ENCODE data around the gene LHX2.

LHX2 gene

DNA sequence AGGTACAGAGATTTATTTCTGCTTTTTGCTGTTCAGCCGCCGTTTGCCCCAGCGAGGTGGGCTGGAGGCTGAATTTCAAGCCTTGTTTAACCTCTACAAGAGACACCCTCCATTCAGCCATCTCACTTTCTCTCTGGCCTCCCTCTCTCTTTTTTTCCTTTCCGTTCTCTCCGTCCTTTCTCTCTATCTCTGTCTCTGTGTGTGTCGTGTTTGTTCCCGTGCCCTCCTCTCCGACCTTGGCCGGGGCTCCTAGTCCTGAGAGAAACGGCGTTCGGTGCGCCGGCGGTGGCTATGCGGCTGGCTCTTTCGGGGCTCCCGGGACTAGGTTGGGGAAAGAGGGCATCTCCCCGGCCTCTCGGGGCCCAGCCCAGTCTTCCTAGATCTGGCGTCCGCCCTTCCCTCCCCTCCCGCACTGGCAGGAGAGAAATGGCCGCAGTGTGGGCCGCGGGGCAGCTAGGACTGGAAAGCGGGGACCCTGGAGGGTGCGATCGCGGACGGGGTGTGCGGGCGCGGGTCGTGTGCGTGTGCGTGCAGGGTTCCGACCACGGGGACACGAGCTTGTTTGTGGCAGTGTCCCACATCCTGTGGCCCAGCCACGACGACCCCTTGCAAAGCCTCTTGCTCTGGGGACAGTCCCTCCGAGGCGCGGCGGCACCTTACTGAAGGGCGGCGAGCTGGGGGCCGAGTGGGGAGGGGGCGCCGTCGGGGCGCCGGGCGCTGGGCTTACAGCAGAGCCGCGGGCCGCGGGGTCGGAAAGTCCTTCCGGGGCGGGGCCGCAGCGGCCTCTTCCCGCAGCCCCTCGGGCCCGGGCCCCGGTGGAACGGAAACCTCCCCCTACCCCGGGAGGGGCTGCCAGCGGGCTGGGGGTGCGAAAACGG, 5.7 kb downstream of the LHX2 start:
- no peak for TF ChIP-seq CTCF (IDR thresholded peaks at IDR 0.05; ENCODE audit: low read depth, low read length)
- no peak for TF ChIP-seq EZH2phosphoT487 (IDR thresholded peaks at IDR 0.05; ENCODE audit: low read depth)
- H3K36me3 ChIP-seq (replicated peaks; ENCODE audit: low read depth, low read length) = no peaks in the 10 kb centered on the region
- H3K27ac ChIP-seq (ENCODE audit: low read length) = no peak overlapping the region
- no peaks in the 10 kb centered on the region for H3K79me2 ChIP-seq (ENCODE audit: low read length)
- H4K20me1 ChIP-seq (ENCODE audit: insufficient read depth, low read length) = peaks cover 6% of the 10 kb centered on the region; the same call in 1 of the 2 replicates
- no peaks in the 10 kb centered on the region for H3K9me3 ChIP-seq (ENCODE audit: insufficient read depth, low read length)
- peaks cover 32% of the 10 kb centered on the region for H3K27me3 ChIP-seq (ENCODE audit: low read depth, low read length)
- H2AFZ ChIP-seq (ENCODE audit: low read depth, low read length) = no peak overlapping the region
- no peak overlapping the region for H3K9ac ChIP-seq (ENCODE audit: low read length)
- H3K4me3 ChIP-seq (ENCODE audit: low read length) = no peak overlapping the region
- H3K4me1 ChIP-seq (ENCODE audit: low read length) = peaks cover 8% of the 10 kb centered on the region
- H3K4me2 ChIP-seq (ENCODE audit: low read length) = no peak overlapping the region

- Histone ChIP-seq H3K9ac (ENCODE audit: low read length) (no peak overlapping the region), H3K27me3 (ENCODE audit: low read depth, low read length) (peaks cover 32% of the 10 kb centered on the region), H3K4me3 (ENCODE audit: low read length) (no peak overlapping the region), H4K20me1 (ENCODE audit: insufficient read depth, low read length) (peaks cover 6% of the 10 kb centered on the region; the same call in 1 of the 2 replicates), H2AFZ (ENCODE audit: low read depth, low read length) (no peak overlapping the region), H3K9me3 (ENCODE audit: insufficient read depth, low read length) (no peaks in the 10 kb centered on the region), H3K4me1 (ENCODE audit: low read length) (peaks cover 8% of the 10 kb centered on the region), H3K4me2 (ENCODE audit: low read length) (no peak overlapping the region), H3K79me2 (ENCODE audit: low read length) (no peaks in the 10 kb centered on the region), H3K27ac (ENCODE audit: low read length) (no peak overlapping the region), H3K36me3 (replicated peaks; ENCODE audit: low read depth, low read length) (no peaks in the 10 kb centered on the region)
- TF ChIP-seq EZH2phosphoT487 (IDR thresholded peaks at IDR 0.05; ENCODE audit: low read depth) = no peak
- TF ChIP-seq CTCF (IDR thresholded peaks at IDR 0.05; ENCODE audit: low read depth, low read length) = no peak
Observed at GRCh38 chr9:124017929-124018729, 6.6 kb downstream of the LHX2 start.

DNA sequence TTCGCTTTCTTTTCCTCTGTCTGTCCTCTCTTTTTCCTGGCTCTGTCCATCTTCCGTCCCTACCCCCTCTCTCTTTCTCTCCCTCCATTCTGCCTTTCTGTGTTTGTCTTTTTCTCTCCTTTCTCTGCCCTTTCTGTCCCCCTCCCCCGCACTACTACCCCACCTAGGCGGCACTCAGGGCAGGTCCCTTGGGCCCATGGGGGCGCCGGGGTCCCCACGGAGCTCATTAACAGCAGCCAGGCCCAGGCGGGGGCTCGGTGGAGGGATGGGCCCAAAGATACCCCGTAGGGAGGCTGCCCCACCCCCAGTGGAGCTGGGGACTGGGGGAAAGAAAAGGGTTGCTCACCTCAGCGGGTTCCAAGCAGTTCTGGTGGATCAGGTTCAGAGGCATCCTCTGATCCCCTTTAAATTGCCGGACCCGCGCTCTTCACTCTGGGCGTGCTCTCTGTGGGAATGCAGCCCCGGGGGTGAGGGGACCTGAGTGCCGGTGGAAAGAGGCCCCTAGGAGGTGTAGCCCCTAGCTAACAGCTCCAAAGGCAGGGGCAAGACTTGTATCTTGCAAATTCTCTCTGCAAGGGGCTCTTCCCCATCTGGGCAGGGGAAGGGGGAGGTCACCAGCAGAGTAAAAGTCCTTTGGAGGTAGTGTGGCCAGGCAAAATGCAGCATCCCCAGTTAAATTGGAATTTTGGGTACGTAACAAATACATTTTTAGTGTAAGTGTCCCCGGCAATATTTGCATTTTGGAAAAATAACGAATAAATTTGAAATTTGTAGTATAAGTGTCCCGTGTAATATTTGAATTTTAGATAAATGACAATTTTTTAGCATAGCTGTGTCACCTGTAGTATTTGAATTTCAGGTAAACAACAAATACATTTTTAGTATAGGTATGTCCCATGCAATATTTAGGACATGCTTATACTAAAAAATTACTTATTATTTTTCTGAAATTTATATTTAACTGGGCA, 7.4 kb downstream of the LHX2 start:
- H3K4me3 ChIP-seq (ENCODE audit: low read length) = no peak overlapping the region
- no peak overlapping the region for H3K4me2 ChIP-seq (ENCODE audit: low read length)
- peaks cover 8% of the 10 kb centered on the region for H3K4me1 ChIP-seq (ENCODE audit: low read length)
- H4K20me1 ChIP-seq (ENCODE audit: insufficient read depth, low read length) = peaks cover 6% of the 10 kb centered on the region; the same call in 1 of the 2 replicates
- H3K27me3 ChIP-seq (ENCODE audit: low read depth, low read length) = peaks cover 32% of the 10 kb centered on the region
- no peak overlapping the region for H2AFZ ChIP-seq (ENCODE audit: low read depth, low read length)
- H3K36me3 ChIP-seq (replicated peaks; ENCODE audit: low read depth, low read length) = no peaks in the 10 kb centered on the region
- no peaks in the 10 kb centered on the region for H3K79me2 ChIP-seq (ENCODE audit: low read length)
- H3K9me3 ChIP-seq (ENCODE audit: insufficient read depth, low read length) = no peaks in the 10 kb centered on the region
- H3K27ac ChIP-seq (ENCODE audit: low read length) = no peak overlapping the region
- TF ChIP-seq EZH2phosphoT487 (IDR thresholded peaks at IDR 0.05; ENCODE audit: low read depth) = no peak
- TF ChIP-seq CTCF (IDR thresholded peaks at IDR 0.05; ENCODE audit: low read depth, low read length) = no peak
- no peak overlapping the region for H3K9ac ChIP-seq (ENCODE audit: low read length)

All from OCI-LY3 (cell line).